Epidermal melanocyte (primary cell): Measurements from ENCODE around the gene DDAH1.

Experiments used
- DNase-seq: peaks from one replicate; pipeline ENCODE4 v3.0.0; 2011; ENCODE audit warnings: low spot score; ENCODE audit not compliant: insufficient read length

Gene DDAH1

DNA sequence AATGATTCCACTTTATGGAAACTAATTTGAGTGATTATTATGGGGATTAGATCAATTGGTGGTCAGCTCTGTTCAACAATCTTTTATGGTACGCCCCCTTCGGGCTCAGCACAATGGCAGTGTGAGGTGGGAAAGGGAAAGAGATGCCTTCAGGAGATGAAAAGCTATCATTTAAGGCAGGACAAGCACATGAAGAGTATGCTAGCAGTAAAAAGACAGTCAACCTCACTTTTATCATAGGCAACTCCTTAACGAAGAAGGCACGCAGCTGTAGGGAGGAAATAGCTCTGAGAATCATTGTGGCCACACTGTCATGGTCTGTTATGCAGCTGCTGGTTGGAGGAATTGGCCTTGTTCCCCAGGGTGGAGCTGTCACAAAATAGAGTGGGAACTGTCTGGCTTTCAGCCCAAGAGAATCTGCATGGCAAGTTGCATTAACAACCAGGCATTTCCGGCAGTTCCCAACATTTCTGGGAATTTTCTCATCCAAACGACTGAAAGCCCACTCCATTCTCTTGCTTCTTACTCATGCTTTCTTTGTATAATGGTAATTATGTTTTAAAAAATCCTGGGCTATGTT lies 134.2 kb downstream of the DDAH1 start:
- DNase-seq: peak; percentile 53

- no peak for DNase-seq
Observed at GRCh38 chr1:85330214-85330631, 134.7 kb downstream of the DDAH1 start.

- peak; percentile 31 for DNase-seq
Observed at GRCh38 chr1:85328713-85329397, 136.1 kb downstream of the DDAH1 start.

- no peak for DNase-seq
Observed at GRCh38 chr1:85327759-85328158, 137.2 kb downstream of the DDAH1 start.

- no peak for DNase-seq
Observed at GRCh38 chr1:85326851-85327250, 138.1 kb downstream of the DDAH1 start.

GRCh38 chr1:85326336-85326735 lies 138.6 kb downstream of the DDAH1 start:
- no peak for DNase-seq

GRCh38 chr1:85325920-85326319 lies 139.0 kb downstream of the DDAH1 start:
- DNase-seq: no peak

DNA sequence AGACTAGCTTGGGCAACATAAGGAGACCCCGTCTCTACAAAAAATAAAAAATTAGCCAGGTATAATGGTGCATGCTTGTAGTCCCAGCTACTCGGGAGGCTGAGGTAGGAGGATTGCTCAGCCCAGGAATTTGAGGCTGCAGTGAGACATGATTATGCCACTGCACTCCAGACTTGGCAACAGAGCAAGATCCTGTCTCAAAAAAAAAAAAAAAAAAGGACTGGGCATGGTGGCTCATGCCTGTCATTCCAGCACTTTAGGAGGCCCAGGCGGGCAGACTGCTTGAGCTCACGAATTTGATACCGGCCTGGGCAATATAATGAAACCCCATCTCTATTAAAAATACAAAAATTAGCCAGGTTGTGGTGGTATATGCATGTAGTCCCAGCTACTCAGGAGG lies 141.2 kb downstream of the DDAH1 start:
- no peak for DNase-seq

DNA sequence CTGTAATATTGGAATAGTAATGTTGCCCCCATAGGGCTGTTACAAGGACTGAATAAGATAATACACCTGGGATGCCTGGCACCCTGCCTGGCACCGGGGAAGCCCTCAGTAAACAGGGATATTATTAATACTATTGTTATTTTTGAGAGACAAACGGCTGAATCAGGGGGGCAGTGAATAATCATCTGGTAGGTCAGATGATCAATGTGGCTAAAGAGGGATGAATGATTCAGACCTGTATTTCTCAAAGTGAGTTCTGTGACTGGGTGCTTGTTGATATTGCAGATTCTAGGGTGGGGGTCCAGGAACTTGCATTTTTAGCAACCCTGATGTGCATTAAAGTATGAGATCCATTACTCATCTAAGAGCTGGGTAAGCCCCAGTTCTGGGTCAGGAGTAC lies 142.3 kb downstream of the DDAH1 start:
- DNase-seq: no peak

DNA sequence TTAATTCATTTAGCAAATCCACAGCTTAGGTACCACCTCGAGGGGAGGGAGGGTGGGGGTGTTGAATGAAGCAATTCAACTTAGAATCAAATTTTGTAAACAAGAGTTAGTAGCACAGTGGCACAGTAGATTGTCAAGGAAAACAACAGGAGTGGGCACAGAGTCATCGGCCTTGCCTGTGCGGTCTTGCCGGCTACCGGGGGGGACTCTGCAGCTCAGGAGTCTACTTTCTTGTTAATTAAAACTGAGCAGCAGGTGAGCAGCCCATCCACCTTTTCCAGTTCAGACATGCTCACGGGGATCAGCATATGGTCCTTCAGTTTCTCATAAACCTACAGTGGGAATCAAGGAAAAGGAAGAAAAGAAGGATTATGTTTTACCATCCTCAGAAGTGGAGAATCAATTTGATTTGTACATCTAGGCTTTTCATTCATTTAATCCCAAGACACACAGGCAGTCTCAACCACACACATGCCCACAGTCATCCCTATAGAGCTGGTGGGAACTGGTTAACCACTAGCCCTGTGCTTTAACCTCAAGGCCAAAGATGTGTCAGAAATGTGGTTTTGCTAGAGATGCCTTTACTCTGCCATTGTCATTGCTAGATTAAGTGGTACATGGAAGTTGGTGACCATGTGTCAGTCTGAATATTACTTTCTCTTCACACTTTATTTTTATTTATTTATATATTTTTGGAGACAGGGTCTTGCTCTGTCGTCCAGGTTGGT lies 143.6 kb downstream of the DDAH1 start:
- DNase-seq: no peak

GRCh38 chr1:85320371-85321131 lies 144.4 kb downstream of the DDAH1 start:
- no peak for DNase-seq

DNA sequence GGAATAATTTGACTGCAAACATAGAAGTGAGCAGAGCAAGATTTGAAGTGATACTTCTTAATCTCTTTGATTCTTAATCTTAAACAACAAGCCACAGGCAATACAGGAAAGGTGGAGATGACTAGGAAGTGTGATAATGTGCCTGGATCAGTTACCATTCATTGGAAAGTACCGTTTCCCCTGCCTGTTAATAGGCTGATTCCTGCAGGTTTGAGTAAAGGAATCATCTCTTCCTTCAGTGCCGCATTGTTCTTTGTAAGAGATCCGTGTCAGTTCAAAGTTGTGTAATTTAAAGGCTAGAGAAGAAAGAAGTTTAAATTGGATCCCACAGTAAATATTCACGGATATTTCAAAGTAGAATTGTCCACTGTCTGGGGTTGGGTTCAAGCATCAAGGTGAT lies 145.0 kb downstream of the DDAH1 start:
- DNase-seq: no peak

GRCh38 chr1:85319491-85319890 lies 145.5 kb downstream of the DDAH1 start:
- no peak for DNase-seq

DNA sequence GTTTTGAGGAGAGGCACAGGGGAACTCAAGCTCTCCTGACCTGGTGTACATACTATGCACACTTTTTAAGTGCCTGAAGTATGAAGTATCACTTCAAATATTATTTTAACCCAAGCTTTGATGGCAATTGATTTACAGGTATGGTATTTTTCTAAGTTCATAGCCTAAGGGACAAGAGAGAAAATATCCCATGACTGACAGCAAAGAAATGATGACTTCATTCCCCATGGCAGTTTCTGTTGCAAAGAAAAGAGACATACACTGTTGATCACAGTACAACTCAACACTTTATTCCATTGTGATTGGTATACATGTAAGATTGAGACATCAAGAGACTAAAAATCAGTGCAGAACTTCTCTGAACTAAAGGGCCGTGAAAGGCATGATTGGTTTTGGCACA lies 146.7 kb downstream of the DDAH1 start:
- no peak for DNase-seq

- no peak for DNase-seq
Observed at GRCh38 chr1:85317560-85317959, 147.4 kb downstream of the DDAH1 start.

GRCh38 chr1:85316321-85316720 lies 148.6 kb downstream of the DDAH1 start:
- DNase-seq: no peak

GRCh38 chr1:85315789-85316188 lies 149.2 kb downstream of the DDAH1 start:
- DNase-seq: no peak

GRCh38 chr1:85314726-85315125 lies 150.2 kb downstream of the DDAH1 start:
- no peak for DNase-seq

DNA sequence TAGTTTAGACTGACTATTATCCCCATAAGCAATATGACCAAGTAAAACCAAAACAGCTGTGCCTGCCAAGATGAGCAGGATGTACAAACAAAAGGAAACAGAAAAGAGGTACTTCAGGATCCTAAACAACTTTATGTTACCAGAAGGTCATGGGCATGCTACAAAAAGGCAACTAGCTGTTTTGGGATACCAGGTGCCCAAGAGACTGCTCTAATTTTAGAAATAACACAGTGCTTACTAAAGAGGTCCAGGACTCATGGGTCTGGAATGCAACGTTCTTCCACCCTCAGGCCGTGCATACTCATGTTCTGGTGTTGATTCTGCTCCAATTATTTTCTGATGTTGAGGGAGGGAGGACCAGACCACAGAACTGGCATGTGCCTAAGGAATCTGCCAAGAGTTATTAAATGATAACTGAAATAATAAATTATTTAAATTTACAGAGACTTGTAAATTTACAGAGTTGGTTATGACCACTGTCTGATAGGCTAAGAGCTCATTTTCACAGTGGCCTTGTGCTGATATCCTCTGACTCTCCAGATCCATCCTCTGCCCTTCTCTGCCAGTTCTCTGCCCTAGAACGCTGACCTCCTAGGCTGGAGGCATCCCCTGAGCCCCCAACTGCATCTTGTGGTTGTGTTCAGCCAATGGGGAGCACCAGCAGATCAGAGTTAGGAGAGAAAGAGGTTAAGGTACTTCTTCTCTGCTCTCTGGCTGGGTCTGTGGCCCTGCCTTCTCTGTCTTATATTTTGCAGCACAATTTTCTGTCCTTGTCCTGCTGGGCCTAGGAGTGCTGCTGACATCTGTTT lies 150.9 kb downstream of the DDAH1 start:
- no peak for DNase-seq

- no peak for DNase-seq
Observed at GRCh38 chr1:85311818-85312217, 153.1 kb downstream of the DDAH1 start.

GRCh38 chr1:85308833-85309350 lies 156.1 kb downstream of the DDAH1 start:
- no peak for DNase-seq
